ENCODE results near the gene REM2.

The REM2 gene

DNA sequence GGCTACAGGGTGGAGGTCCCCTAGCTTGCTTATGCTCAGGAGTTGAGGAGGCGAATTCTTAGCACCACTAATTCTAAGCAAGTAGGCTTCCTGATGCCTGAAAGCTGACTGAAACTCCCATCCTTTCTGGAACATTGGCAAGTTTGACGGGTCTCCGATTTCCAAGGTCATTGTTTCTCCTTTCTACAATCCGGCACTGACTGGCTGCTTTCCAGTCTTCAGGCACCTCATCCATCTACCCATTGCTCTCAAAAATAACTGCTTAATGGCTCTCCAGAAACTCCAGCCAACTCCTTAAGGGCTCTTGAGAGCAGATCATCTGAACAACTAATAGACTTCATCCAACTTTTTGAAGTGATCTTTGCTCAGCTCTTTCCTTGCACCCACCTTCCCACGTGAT is 13.3 kb downstream of the REM2 start:
- no peak overlapping the region for H4K8ac ChIP-seq (ENCODE audit: low read depth, low read length)
- no peaks in the 10 kb centered on the region for H3K79me1 ChIP-seq (ENCODE audit: low read depth, low read length)
- H3K9me3 ChIP-seq (replicated peaks in 1 of 2; ENCODE audit: control insufficient read depth in 2 of 2, insufficient read depth in 1 of 2, low read depth in 1 of 2, low read length in 2 of 2): no peaks in the 10 kb centered on the region
- no peak overlapping the region for H3K9ac ChIP-seq (ENCODE audit: low read depth, low read length, poor library complexity)
- H3K36me3 ChIP-seq (replicated peaks in 1 of 2; ENCODE audit: control insufficient read depth in 2 of 2, insufficient read depth in 2 of 2, low read length in 2 of 2): peaks cover 7 to 34% of the 10 kb centered on the region in 2 donors
- H3K4me1 ChIP-seq (ENCODE audit: control insufficient read depth in 2 of 2, insufficient read depth in 1 of 2, low read depth in 1 of 2, low read length in 2 of 2): peaks cover 0 to 4% of the 10 kb centered on the region in 2 donors
- DNase-seq (ENCODE audit: low spot score): no peak
- no peak overlapping the region for H2BK5ac ChIP-seq (ENCODE audit: low read length)
- H3K27me3 ChIP-seq (ENCODE audit: control insufficient read depth in 3 of 3, insufficient read depth in 3 of 3, low read depth in 1 of 3, low read length in 3 of 3): no peaks in the 10 kb centered on the region
- no peak overlapping the region for H2BK12ac ChIP-seq (ENCODE audit: low read length)
- no peak overlapping the region for H3K23ac ChIP-seq (ENCODE audit: low read depth, low read length, poor library complexity)
- H3K4me2 ChIP-seq (ENCODE audit: insufficient read depth, low read length, poor library complexity, severe bottlenecking): no peak overlapping the region
- H3K27ac ChIP-seq (replicated peaks; ENCODE audit: low read length): no peak overlapping the region
- H3K14ac ChIP-seq (ENCODE audit: low read length): no peak overlapping the region
- H3K4ac ChIP-seq (ENCODE audit: low read length): no peak overlapping the region
- H3K4me3 ChIP-seq (ENCODE audit: low read length in 2 of 2): no peak overlapping the region
- no CpG with 5 or more reads among the region's 5 CpGs for WGBS, 2 donors (ENCODE audit: extremely low coverage in 2 of 2, insufficient read length in 2 of 2, insufficient replicate concordance in 1 of 2)
- no peak overlapping the region for H2BK120ac ChIP-seq (ENCODE audit: low read depth, low read length)
- H2AFZ ChIP-seq (ENCODE audit: low read length): no peak overlapping the region
- no peak overlapping the region for H3K18ac ChIP-seq (ENCODE audit: low read length)
- H4K91ac ChIP-seq (ENCODE audit: low read depth, low read length, poor library complexity): no peak overlapping the region
- H2AK5ac ChIP-seq (ENCODE audit: low read depth, low read length): no peak overlapping the region
- no peak overlapping the region for H2BK15ac ChIP-seq (ENCODE audit: low read length)

- Histone ChIP-seq H3K36me3 (replicated peaks in 1 of 2; ENCODE audit: control insufficient read depth in 2 of 2, insufficient read depth in 2 of 2, low read length in 2 of 2) (peaks cover 11 to 38% of the 10 kb centered on the region in 2 donors), H4K91ac (ENCODE audit: low read depth, low read length, poor library complexity) (no peak overlapping the region), H2BK15ac (ENCODE audit: low read length) (no peak overlapping the region), H3K4me3 (ENCODE audit: low read length in 2 of 2) (no peak overlapping the region), H3K27ac (replicated peaks; ENCODE audit: low read length) (no peak overlapping the region), H2BK5ac (ENCODE audit: low read length) (no peak overlapping the region), H3K79me1 (ENCODE audit: low read depth, low read length) (no peaks in the 10 kb centered on the region), H2AK5ac (ENCODE audit: low read depth, low read length) (no peak overlapping the region), H3K9ac (ENCODE audit: low read depth, low read length, poor library complexity) (no peak overlapping the region), H2AFZ (ENCODE audit: low read length) (no peak overlapping the region), H4K8ac (ENCODE audit: low read depth, low read length) (no peak overlapping the region), H3K9me3 (replicated peaks in 1 of 2; ENCODE audit: control insufficient read depth in 2 of 2, insufficient read depth in 1 of 2, low read depth in 1 of 2, low read length in 2 of 2) (no peaks in the 10 kb centered on the region), H3K27me3 (ENCODE audit: control insufficient read depth in 3 of 3, insufficient read depth in 3 of 3, low read depth in 1 of 3, low read length in 3 of 3) (no peaks in the 10 kb centered on the region), H2BK12ac (ENCODE audit: low read length) (no peak overlapping the region), H3K23ac (ENCODE audit: low read depth, low read length, poor library complexity) (no peak overlapping the region), H3K4ac (ENCODE audit: low read length) (no peak overlapping the region), H3K4me2 (ENCODE audit: insufficient read depth, low read length, poor library complexity, severe bottlenecking) (no peak overlapping the region), H3K18ac (ENCODE audit: low read length) (no peak overlapping the region), H3K14ac (ENCODE audit: low read length) (no peak overlapping the region), H3K4me1 (ENCODE audit: control insufficient read depth in 2 of 2, insufficient read depth in 1 of 2, low read depth in 1 of 2, low read length in 2 of 2) (peaks cover 0 to 4% of the 10 kb centered on the region in 2 donors), H2BK120ac (ENCODE audit: low read depth, low read length) (no peak overlapping the region)
- no CpG with 5 or more reads among the region's 3 CpGs for WGBS, 2 donors (ENCODE audit: extremely low coverage in 2 of 2, insufficient read length in 2 of 2, insufficient replicate concordance in 1 of 2)
- DNase-seq (ENCODE audit: low spot score): no peak
Observed at GRCh38 chr14:22896760-22897159, 13.7 kb downstream of the REM2 start.

DNA sequence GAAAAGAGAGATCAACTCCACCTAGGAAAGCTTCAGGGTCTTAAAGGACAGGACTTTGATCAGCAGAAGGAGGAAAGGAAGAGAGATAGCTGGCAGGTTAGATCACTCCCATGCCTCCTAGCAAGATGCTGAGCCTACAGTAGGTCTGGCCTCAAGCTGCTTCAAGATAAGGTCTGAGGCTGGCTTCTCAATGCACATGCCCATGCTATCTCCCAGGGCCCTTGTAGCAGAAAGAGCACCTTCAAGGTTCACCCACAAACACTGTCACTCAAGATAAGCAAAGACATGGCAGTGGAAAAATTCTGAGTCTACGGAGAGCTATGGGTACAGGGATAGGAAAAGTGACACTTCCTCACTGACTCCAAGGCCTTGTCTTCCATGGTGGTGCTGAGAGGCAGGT is 14.3 kb downstream of the REM2 start:
- H3K27ac ChIP-seq (replicated peaks; ENCODE audit: low read length): no peak overlapping the region
- H3K14ac ChIP-seq (ENCODE audit: low read length): no peak overlapping the region
- no peak overlapping the region for H4K91ac ChIP-seq (ENCODE audit: low read depth, low read length, poor library complexity)
- no peak overlapping the region for H3K9ac ChIP-seq (ENCODE audit: low read depth, low read length, poor library complexity)
- no peaks in the 10 kb centered on the region for H3K79me1 ChIP-seq (ENCODE audit: low read depth, low read length)
- H3K9me3 ChIP-seq (replicated peaks in 1 of 2; ENCODE audit: control insufficient read depth in 2 of 2, insufficient read depth in 1 of 2, low read depth in 1 of 2, low read length in 2 of 2): no peaks in the 10 kb centered on the region
- no CpG with 5 or more reads among the region's 1 CpG for WGBS, 2 donors (ENCODE audit: extremely low coverage in 2 of 2, insufficient read length in 2 of 2, insufficient replicate concordance in 1 of 2)
- no peak overlapping the region for H3K4ac ChIP-seq (ENCODE audit: low read length)
- H3K36me3 ChIP-seq (replicated peaks in 1 of 2; ENCODE audit: control insufficient read depth in 2 of 2, insufficient read depth in 2 of 2, low read length in 2 of 2): peaks cover 15 to 44% of the 10 kb centered on the region in 2 donors
- H3K4me3 ChIP-seq (ENCODE audit: low read length in 2 of 2): no peak overlapping the region
- no peak overlapping the region for H2AFZ ChIP-seq (ENCODE audit: low read length)
- DNase-seq (ENCODE audit: low spot score): no peak
- H3K4me2 ChIP-seq (ENCODE audit: insufficient read depth, low read length, poor library complexity, severe bottlenecking): no peak overlapping the region
- H3K27me3 ChIP-seq (ENCODE audit: control insufficient read depth in 3 of 3, insufficient read depth in 3 of 3, low read depth in 1 of 3, low read length in 3 of 3): no peaks in the 10 kb centered on the region
- no peak overlapping the region for H2BK12ac ChIP-seq (ENCODE audit: low read length)
- H3K18ac ChIP-seq (ENCODE audit: low read length): no peak overlapping the region
- no peak overlapping the region for H2BK5ac ChIP-seq (ENCODE audit: low read length)
- no peak overlapping the region for H2AK5ac ChIP-seq (ENCODE audit: low read depth, low read length)
- H4K8ac ChIP-seq (ENCODE audit: low read depth, low read length): no peak overlapping the region
- H2BK15ac ChIP-seq (ENCODE audit: low read length): no peak overlapping the region
- H3K23ac ChIP-seq (ENCODE audit: low read depth, low read length, poor library complexity): no peak overlapping the region
- peaks cover 0 to 4% of the 10 kb centered on the region in 2 donors for H3K4me1 ChIP-seq (ENCODE audit: control insufficient read depth in 2 of 2, insufficient read depth in 1 of 2, low read depth in 1 of 2, low read length in 2 of 2)
- no peak overlapping the region for H2BK120ac ChIP-seq (ENCODE audit: low read depth, low read length)

GRCh38 chr14:22898302-22899090 is 15.5 kb downstream of the REM2 start:
- Histone ChIP-seq H2BK12ac (ENCODE audit: low read length) (no peak overlapping the region), H3K4me2 (ENCODE audit: insufficient read depth, low read length, poor library complexity, severe bottlenecking) (no peak overlapping the region), H3K79me1 (ENCODE audit: low read depth, low read length) (no peaks in the 10 kb centered on the region), H3K14ac (ENCODE audit: low read length) (no peak overlapping the region), H3K9me3 (replicated peaks in 1 of 2; ENCODE audit: control insufficient read depth in 2 of 2, insufficient read depth in 1 of 2, low read depth in 1 of 2, low read length in 2 of 2) (no peaks in the 10 kb centered on the region), H2BK15ac (ENCODE audit: low read length) (no peak overlapping the region), H3K23ac (ENCODE audit: low read depth, low read length, poor library complexity) (no peak overlapping the region), H3K36me3 (replicated peaks in 1 of 2; ENCODE audit: control insufficient read depth in 2 of 2, insufficient read depth in 2 of 2, low read length in 2 of 2) (peaks cover 22 to 56% of the 10 kb centered on the region in 2 donors), H2BK5ac (ENCODE audit: low read length) (no peak overlapping the region), H2AFZ (ENCODE audit: low read length) (no peak overlapping the region), H3K9ac (ENCODE audit: low read depth, low read length, poor library complexity) (no peak overlapping the region), H3K4ac (ENCODE audit: low read length) (no peak overlapping the region), H3K4me1 (ENCODE audit: control insufficient read depth in 2 of 2, insufficient read depth in 1 of 2, low read depth in 1 of 2, low read length in 2 of 2) (peaks cover 0 to 4% of the 10 kb centered on the region in 2 donors), H2BK120ac (ENCODE audit: low read depth, low read length) (no peak overlapping the region), H3K27ac (replicated peaks; ENCODE audit: low read length) (no peak overlapping the region), H4K8ac (ENCODE audit: low read depth, low read length) (no peak overlapping the region), H3K4me3 (ENCODE audit: low read length in 2 of 2) (no peak overlapping the region), H3K27me3 (ENCODE audit: control insufficient read depth in 3 of 3, insufficient read depth in 3 of 3, low read depth in 1 of 3, low read length in 3 of 3) (no peaks in the 10 kb centered on the region), H3K18ac (ENCODE audit: low read length) (no peak overlapping the region), H4K91ac (ENCODE audit: low read depth, low read length, poor library complexity) (no peak overlapping the region), H2AK5ac (ENCODE audit: low read depth, low read length) (no peak overlapping the region)
- no CpG with 5 or more reads among the region's 8 CpGs for WGBS, 2 donors (ENCODE audit: extremely low coverage in 2 of 2, insufficient read length in 2 of 2, insufficient replicate concordance in 1 of 2)
- DNase-seq (ENCODE audit: low spot score): no peak

Data from neuronal stem cell (in vitro differentiated cells).